ENCODE results near the gene FHAD1.

Gene FHAD1

DNA sequence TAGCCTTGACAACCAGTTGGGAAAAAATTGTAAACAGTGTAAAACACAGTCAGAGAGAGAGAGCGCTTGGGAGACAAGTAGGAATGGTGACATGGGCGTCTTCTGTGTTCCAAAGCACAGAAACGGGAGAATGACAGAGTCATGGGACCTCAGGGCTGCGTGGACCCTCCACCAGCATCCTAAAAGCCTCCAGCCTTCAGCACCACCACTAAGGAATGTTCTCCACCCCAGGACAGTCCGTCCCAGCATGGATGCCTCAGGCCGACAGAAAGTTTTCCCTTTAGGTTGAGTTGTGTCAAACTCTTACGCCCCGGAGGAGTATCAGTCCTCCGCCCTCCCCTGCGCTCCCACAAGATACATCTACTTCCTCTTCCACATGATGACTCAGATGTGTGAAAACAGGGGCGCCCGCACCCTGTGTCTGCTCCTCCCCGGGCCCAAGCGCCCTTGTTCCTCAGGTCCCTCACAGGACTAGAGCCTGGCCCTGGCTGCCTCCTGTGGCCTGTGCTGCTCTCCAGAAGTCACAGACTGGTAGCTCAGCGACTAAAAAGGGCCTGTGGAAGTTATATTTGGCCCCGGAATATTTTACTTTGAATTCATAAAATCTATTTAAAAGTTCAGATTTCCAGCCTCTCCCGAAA lies 98.8 kb downstream of the FHAD1 start:
- DNase-seq (ENCODE audit: low read depth in 2 of 2) = no peak

DNA sequence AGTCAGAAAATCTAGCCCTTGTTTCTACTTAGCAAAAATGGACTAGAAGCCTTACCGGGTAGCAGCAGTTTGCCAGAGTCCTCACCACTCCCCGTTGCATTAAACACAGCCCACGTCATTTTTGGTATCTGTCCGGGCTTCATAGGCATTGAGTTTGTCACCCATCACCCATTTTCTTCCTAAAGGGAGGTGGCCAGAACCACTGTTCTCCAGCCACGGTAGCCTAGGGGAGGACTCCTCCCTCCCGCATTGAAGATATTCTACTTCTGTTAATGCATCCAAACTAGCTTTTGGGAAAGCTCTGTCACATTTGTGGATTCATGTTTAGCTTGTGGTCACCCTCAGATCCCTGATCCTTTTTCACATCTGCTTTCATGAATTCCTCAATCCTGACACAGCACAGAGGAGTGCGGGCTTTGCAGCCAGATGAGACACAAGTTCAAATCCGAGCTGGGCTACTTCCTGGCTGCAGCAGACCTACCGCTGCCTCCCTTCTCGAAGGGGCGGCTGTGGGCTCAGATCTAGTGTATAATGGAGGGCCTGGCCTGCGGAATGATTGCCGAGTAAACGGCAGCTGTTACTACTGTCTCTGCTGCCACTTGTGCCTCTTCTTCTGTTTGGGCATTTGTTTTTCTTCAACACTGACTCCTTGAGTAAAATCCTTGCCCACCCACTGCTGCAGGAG lies 99.5 kb downstream of the FHAD1 start:
- DNase-seq (ENCODE audit: low read depth in 2 of 2) = no peak

DNA sequence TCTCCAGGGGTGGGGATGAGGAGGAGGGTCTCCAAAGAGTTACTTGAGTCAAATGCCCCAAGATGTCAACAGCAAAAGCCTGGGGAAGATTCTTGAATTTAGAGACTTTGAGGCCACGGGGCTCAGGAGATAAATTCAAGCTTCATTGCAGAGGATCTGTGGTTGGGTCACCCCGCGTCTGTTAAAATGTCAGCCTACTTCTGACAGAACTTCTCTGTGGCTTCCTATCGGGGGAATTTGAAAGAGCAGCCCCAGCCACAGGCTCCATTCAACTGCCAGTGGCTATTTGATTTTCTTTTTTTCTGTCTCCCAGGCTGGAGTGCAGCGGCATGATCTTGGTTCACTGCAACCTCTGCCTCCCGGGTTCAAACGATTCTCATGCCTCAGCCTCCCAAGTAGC lies 100.2 kb downstream of the FHAD1 start:
- DNase-seq (ENCODE audit: low read depth in 2 of 2) = no peak

DNA sequence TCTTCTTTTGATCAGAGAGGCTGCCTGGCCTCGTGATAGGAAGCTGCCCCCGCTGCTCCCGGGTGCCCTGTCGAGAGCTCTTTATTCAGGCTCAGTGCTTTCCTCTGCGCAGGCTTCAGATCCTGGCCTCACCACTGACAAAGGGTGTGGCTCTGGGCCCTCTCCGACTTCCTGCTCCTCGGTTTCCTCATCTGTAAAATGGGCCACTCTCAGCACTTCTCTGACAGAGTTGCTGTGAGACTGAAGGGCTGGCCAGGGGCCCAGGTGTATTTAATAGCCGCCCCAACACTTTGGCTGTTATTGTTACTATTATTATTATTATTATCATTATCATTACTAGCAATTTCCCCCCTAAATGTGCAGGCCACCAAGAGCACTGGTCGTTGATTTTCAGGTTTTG lies 101.6 kb downstream of the FHAD1 start:
- no peak for DNase-seq (ENCODE audit: low read depth in 2 of 2)

DNA sequence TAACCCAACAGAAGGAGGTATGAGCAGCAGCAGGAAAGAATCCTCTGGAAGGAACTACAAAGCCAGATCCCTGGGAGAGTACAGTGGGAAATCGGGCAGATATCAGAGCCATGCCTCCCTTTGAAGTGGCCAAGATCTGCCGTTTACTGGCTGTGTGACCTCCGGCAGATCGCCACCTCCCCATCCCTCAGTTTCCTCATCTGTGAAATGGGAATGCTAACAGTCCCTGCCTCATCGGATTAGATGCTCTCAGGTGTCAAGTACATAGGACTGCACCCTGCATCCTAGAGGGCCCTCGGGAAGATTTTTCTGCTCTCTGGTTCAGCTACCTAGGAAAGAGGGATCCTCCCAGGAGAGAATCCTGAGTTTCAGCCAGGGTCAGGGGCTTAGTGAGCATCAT lies 102.1 kb downstream of the FHAD1 start:
- DNase-seq (ENCODE audit: low read depth in 2 of 2) = no peak

DNA sequence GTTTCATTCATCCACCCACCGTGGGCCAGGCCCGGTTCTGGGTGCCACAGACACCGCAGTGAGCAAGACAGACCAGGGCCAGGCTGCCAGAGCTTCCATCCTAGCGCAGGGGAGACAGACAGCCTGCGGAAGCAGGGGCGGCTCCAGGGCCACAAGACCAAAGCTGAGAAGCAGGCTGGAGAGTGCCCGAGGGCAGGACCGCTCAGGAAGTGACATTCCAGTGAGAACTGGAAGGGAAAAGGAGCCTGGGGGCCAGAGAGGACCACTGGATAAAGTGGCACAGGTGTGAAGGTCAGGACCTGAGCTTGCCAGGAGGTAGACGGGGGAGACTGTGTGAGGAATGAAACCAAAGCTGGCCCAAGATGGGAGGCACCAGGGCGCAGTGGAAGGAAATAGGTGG lies 103.1 kb downstream of the FHAD1 start:
- DNase-seq (ENCODE audit: low read depth in 2 of 2) = no peak

DNA sequence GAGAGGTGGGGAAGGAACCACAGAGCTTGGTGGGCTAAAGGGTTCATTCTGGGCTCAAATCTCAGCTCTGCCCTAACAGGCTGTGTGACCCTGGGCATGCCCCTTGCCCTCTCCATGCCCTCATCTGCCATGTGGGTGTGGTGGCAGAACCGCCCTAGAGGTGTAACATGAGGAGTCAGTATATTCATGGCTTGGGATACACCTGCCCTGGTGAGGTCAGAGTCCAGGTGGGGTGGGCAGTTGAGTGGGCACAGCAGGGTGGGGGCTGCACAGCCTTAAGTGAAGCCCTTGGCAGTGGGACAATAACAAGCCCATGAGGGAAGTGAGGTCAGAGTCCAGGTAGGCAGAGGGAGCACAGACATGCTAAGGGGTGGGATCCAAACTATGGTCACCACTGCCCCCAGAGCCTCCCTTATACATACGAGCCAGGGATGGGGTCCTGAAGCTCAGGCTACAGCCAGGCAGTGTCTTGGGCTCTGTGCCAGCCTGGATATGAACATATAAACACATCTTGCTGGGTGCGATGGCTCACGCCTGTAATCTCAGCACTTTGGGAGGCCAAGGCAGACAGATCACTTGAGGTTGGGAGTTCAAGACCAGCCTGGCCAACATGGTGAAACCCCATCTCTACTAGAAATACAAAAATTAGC lies 103.7 kb downstream of the FHAD1 start:
- no peak for DNase-seq (ENCODE audit: low read depth in 2 of 2)

DNA sequence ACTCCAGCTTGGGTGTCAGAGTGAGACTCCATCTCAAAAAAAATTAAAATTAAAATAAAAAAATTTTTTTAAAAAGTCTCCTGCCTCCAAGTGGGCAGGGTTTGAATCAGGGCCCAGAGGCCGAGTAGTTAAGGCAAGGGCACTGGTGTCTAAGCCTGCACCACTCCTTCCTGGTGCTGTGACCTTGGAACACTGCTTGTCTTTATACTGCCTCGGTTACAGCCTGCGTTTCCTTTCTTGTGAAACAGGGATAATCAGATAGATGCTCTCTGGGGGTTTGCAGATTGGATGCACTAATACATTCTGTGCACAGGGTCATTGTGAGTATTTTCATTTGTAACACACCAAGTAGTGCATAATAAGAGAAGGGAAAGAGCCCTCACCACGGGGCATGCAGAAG lies 104.3 kb downstream of the FHAD1 start:
- no peak for DNase-seq (ENCODE audit: low read depth in 2 of 2)

DNA sequence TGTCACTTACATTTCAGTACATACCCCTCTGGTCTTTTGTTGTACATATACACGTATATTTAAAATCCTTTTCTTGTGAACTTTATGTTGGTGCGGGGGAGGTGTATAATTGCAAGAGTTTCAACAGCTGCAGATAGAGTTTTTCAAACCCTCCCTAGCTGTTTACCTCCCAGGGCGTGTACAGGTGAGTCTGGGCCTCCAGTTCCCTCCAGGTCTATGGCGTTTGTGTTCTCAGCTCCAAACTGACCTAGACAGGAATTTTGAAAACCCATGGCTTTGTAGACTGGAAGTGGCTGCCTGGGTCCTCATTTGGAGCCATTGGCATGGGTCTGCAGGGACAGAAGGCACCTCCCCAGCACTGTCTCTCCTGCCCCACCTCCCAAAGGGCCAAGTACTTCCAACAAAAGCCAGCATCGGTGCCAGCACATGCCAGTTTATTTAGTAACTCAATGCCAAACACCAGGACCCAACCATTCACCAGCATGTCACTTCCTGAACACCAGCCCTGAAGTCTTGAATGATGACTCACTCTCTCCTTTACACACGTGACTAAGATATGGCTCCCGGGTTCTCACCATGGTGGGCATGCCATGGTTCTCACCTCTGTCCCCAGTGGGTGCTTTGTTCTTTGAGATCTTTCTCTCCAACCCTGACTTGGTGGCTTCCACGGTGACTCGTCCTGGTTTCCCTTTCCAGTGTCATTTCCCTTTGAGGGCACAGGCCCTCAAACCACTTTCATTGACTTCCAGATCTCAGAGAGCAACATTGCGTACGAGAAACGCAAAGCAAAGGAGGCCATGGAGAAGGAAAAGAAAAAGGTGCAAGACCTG lies 105.3 kb downstream of the FHAD1 start:
- DNase-seq (ENCODE audit: low read depth in 2 of 2) = no peak

DNA sequence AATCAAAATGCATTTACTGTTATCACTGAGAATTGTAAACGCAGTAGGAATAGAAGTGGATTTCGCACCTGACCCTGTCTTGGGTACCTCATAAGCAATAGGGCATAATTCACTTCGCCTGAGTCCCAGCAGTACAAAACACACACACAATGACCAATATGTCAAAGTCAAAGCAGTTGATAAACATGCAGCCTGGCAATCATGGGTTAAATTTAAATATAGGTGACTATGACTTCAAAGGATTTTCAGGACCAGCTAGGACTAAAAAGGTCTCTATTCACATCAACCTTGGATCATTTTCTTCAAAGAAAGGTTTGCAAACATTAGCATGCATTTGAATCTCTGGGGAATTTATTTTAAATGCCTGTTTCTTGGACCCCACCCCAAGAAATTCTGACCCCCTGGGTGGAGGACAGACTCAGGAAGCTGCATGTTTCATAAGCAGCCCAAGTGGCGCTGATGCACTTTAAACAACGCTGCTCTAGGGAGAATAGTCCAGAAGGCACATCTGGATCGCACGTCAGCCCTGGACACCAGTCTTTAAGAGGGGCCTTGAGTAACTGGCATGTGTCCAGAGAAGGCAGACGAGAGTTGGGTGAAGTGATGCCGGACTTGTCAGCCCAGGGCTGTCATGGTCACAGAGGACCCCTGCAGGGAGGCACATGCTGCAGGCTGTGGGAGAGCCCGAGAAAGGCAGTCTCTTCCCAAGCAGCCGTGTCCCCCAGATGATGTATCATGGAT lies 107.0 kb downstream of the FHAD1 start:
- DNase-seq (ENCODE audit: low read depth in 2 of 2) = no peak

DNA sequence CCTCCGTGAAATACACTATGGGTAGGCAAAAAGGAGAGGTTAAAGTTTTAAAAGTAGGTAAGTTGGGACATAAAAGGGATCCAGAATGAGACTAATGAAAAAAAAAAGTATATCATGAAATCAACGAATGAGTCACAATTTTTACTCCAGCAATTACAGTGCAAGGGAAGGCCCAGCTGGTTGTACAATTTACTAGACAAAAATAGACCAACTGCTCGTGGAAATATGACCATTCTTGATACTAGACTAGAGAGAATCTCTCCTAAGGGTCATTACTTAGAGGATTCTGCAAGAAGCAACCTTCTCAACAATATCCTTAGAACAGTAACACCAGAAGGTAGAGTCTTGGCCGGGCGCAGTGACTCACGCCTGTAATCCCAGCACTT lies 107.5 kb downstream of the FHAD1 start:
- no peak for DNase-seq (ENCODE audit: low read depth in 2 of 2)

DNA sequence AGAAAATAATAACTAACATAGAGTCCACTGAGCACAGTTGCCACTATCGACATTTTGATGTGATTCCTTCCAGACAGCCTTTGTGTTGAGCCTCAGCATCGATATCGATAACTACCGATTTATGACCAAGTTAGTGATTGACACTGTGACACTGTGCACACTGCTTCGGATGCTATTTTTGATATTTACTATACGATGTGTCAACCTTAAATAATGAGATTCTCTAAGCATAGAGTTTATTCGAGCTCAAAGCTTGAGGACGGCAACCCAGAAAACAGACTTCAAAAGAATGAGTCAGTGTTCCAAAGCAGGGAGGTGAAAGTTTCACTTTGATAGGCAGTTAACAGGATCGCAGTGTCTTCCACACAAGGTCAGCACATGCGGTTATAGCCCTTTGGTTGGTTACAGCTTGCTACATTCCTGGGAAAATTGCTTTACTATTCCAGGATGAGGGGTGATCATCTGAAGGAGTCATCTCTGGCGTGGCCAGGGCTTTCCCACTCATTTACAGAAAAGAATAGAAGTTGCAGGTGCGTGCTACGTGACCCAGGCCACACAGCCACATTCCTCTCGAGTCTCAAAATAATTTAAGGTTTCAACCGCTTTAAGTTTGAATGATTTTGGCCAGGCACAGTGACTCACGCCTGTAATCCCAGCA lies 109.1 kb downstream of the FHAD1 start:
- no peak for DNase-seq (ENCODE audit: low read depth in 2 of 2)

DNA sequence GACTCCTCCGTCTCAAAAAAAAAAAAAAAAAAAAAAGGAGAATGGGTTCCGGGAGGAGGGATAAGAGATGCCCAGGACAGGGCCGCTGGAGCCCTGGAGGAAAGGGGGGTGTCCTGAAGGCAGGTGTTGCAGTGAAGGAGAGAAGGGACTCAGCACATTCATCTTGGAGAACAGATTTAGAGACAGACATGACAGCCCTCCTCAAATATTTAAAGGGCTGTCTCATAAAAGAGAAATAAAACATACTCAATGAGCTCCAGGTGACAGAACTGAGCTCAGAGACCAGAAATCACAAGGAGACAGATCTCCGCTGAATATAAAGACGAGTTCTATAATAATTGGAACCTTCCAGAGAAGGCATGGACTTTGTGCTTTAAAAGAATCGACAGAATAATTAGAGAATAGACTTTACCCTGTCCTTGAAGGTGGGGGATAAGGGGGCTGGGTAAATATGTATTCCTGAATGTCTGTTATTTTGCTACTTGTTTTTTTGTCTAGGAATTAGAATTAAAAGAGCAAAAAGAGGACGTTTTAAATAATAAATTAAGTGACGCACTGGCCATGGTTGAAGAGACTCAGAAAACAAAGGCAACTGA lies 110.7 kb downstream of the FHAD1 start:
- DNase-seq (ENCODE audit: low read depth in 2 of 2) = no peak

DNA sequence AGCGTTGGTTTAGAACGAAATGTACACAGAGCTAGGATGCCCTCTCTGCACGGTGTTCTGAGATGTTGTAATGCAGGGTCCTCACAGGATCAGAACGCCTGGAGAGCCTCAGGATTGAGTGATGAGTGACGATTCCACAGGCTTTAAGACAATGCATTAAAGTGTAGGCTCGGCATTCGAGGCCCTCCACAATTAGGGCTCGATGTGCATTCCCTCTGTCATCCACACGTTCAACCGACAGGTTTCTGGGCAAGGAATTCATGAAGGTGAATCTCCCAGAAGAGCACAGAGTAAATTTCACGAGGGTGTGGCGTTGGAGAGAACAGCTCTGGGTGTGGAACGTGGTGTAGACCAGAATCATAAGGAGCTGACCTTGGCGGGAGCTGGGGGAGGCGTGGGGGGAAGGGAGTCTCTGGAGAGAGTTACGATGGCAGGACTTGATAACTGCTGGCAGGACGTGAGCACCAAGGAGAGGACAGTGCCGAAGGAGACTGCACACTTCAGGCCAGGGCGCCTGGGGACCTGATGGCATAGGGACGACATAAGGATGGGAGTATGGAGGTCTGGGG lies 111.6 kb downstream of the FHAD1 start:
- no peak for DNase-seq (ENCODE audit: low read depth in 2 of 2)

DNA sequence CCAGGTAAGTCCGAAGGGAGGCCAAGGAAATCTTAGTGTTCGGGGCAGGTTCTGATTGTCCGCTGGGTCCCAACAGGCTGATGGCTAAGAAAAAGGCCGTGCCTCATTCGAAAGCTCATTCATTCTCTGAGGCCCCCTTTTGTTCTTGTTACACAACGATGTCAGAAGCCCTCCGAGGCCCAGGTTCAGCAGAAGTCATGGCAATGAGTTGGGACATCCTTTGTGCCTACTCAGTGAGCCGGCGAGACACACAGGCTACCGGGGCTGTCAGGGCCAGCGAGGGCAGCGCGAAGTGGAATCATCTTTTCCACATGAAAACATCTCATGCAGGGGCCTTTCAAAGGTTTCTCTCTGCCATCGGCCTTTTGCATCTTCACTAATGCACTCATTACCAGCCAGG lies 113.7 kb downstream of the FHAD1 start:
- no peak for DNase-seq (ENCODE audit: low read depth in 2 of 2)

DNA sequence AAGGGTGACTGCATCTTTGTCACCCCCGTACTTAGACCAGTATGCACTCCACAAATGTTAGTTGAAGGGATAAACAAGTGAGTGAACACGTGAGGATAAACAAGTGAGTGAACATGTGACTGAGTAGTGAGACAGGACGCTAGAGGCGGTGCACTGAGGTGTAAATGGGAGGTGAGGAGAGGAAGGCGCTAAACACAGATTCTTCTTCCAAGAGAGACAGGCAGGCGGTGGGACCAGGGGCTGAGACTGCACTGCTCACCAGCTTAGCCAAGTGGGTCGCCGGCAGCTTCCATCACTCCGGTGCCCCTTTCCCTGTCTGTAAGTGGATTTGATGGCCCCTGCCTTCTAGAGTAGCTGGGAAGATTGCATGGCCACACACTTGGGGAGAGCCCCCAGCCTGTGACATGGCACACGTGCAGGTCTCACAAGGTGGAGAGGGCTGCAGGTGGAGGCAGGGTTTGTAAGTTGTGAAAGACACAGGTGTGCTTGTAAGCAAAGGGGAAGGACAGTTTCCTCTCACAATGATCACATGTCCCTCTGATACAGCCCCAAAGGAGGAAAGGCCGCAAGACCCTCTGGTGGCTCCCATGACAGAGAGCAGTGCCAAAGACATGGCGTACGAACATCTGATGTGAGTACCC lies 115.2 kb downstream of the FHAD1 start:
- DNase-seq (ENCODE audit: low read depth in 2 of 2) = no peak

DNA sequence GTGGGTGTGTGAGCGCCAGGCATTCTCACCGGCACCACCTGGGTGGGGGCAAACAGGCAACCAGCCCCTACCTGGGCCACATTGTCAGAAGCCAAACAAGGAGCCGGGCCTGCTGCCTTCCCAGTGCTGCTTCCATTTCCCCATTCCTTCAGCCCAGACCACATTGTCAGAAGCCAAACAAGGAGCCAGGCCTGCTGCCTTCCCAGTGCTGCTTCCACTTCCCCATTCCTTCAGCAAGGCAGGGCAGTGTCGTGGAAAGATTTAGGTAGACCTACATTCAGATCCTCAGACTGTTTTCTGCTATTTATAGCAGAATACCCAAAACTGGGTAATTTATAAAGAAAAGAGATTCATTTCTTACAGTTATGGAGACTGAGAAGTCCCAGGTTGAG lies 115.7 kb downstream of the FHAD1 start:
- DNase-seq (ENCODE audit: low read depth in 2 of 2) = no peak

DNA sequence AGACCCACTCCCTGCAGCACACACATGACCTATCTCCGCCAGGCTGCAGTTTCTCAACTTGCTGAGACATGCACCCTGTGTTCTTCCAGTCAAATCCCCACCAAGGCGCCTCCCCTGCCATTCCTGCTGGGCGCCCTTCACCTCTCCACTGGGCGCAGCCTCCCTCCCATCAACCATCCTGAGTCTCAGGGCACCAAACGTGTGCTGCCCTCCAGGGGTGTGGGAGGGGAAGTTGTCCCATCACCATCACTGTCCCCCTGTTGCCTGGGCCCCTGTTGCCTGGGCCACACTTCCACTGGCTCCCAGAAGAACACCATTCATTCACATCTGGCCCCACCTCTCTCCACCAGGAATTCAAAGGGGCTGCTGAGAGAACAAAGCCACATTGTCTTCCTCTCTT lies 117.7 kb downstream of the FHAD1 start:
- DNase-seq (ENCODE audit: low read depth in 2 of 2) = no peak

DNA sequence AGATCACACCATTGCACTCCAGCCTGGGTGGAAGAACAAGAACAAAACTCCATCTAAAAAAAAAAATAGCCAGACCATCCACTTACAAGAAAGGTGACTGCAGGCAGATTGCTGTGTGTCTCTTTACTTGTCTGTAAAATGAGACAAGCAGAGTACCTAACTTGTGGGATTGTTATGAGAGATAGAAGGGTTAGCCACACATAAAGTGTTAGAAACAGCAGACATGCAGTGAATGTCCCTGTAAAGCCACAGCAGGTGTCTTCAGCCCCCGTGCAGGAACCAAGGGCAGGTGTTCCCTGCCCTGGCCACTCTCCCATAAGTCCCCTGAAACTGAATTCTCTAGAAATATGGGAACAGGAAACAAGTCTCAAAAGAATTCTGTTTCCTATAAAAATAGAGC lies 121.9 kb downstream of the FHAD1 start:
- DNase-seq (ENCODE audit: low read depth in 2 of 2) = no peak

DNA sequence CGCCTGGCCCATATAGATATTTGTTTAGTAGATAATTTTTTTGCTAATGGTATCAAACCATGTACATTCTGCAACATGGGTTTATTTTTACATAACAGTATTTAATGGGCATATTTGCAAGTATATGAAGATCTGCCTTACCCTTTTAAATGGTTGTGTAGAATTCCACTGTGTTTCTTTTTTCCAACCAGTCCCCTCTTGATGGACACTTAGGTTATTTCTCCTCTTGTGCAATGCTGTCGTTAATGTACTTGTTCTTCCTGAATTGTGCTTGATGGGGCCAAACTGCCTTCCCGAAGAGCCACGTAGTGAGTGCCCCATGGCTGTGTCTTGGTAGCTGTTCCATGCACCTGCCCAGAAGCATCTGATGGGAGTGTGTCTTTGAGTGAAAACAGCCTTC lies 123.2 kb downstream of the FHAD1 start:
- no peak for DNase-seq (ENCODE audit: low read depth in 2 of 2)
